SK-N-SH treated with all-trans-retinoic acid at 6 μM for 48 hours (cell line): ENCODE data around the gene BCL2A1.

ENCODE experiments used
- ESRRG ChIP-seq: fragments of 250-450 bp; sonication (Bioruptor Pico); IDR thresholded peaks from 2 replicates; pipeline ENCODE4 v1.6.1; 2021; ENCODE audit warnings: mild to moderate bottlenecking
- PPARA ChIP-seq: fragments of 250-450 bp; sonication (Bioruptor Pico); IDR thresholded peaks from 2 replicates; pipeline ENCODE4 v1.5.0; 2020; ENCODE audit warnings: mild to moderate bottlenecking, borderline replicate concordance
- TOX ChIP-seq: fragments of 250-450 bp; sonication (Bioruptor Pico); IDR thresholded peaks from 2 replicates; pipeline ENCODE4 v1.8.0; 2021; ENCODE audit warnings: mild to moderate bottlenecking, moderate library complexity, borderline replicate concordance
- TSHZ2 ChIP-seq: fragments of 250-450 bp; sonication (Bioruptor Pico); IDR thresholded peaks from 2 replicates; pipeline ENCODE4 v1.5.0; 2020; ENCODE audit warnings: mild to moderate bottlenecking, moderate library complexity
- ZC3H10 ChIP-seq: fragments of 250-450 bp; sonication (Bioruptor Pico); IDR thresholded peaks from 2 replicates; pipeline ENCODE4 v1.5.1; 2021; ENCODE audit warnings: mild to moderate bottlenecking, moderate library complexity
- ZNF8 ChIP-seq: fragments of 450-650 bp; formaldehyde crosslinking; IDR thresholded peaks from 2 replicates; pipeline ENCODE4 v1.5.0; 2020; ENCODE audit warnings: mild to moderate bottlenecking, moderate library complexity
- TF ChIP-seq, protein P1 (sequence below): fragments of 250-450 bp; sonication (Bioruptor Pico); IDR thresholded peaks from 2 replicates; pipeline ENCODE4 v1.8.0; 2020; ENCODE audit warnings: mild to moderate bottlenecking, moderate library complexity, borderline replicate concordance
- TF ChIP-seq, protein P2 (sequence below): fragments of 250-450 bp; sonication (Bioruptor Pico); IDR thresholded peaks from 2 replicates; pipeline ENCODE4 v1.5.1; 2021; ENCODE audit warnings: mild to moderate bottlenecking, moderate library complexity

GRCh38 chr15:79938143-79938542 is 32.9 kb downstream of the BCL2A1 start:
- TF ChIP-seq, protein P1, sequence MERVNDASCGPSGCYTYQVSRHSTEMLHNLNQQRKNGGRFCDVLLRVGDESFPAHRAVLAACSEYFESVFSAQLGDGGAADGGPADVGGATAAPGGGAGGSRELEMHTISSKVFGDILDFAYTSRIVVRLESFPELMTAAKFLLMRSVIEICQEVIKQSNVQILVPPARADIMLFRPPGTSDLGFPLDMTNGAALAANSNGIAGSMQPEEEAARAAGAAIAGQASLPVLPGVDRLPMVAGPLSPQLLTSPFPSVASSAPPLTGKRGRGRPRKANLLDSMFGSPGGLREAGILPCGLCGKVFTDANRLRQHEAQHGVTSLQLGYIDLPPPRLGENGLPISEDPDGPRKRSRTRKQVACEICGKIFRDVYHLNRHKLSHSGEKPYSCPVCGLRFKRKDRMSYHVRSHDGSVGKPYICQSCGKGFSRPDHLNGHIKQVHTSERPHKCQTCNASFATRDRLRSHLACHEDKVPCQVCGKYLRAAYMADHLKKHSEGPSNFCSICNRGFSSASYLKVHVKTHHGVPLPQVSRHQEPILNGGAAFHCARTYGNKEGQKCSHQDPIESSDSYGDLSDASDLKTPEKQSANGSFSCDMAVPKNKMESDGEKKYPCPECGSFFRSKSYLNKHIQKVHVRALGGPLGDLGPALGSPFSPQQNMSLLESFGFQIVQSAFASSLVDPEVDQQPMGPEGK (CRISPR knock-in tag), result no peak
- no peak for TF ChIP-seq TOX
- TF ChIP-seq, protein P2, sequence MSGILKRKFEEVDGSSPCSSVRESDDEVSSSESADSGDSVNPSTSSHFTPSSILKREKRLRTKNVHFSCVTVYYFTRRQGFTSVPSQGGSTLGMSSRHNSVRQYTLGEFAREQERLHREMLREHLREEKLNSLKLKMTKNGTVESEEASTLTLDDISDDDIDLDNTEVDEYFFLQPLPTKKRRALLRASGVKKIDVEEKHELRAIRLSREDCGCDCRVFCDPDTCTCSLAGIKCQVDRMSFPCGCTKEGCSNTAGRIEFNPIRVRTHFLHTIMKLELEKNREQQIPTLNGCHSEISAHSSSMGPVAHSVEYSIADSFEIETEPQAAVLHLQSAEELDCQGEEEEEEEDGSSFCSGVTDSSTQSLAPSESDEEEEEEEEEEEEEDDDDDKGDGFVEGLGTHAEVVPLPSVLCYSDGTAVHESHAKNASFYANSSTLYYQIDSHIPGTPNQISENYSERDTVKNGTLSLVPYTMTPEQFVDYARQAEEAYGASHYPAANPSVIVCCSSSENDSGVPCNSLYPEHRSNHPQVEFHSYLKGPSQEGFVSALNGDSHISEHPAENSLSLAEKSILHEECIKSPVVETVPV (CRISPR knock-in tag), result no peak
- TF ChIP-seq TSHZ2 (CRISPR knock-in tag), result no peak
- no peak for TF ChIP-seq ESRRG (CRISPR knock-in tag)
- TF ChIP-seq ZC3H10 (CRISPR knock-in tag), result no peak
- no peak for TF ChIP-seq PPARA (CRISPR knock-in tag)
- TF ChIP-seq ZNF8 (CRISPR knock-in tag), result no peak
